Body of pancreas (tissue), 4 donors: ENCODE measurements around the gene CAPSL.

Experiments used
- POLR2A ChIP-seq, 3 donors: fragments of 450-650 bp; IDR thresholded peaks; one replicate each; pipeline ENCODE4 v1.6.1; 2016; ENCODE audit warnings: antibody characterized with exemption in 3 of 3, mild to moderate bottlenecking in 2 of 3
- TF ChIP-seq, protein P1 (sequence below), 7 experiments: fragments of 450-650 bp in 4 of 7; fragments of 200-600 bp in 3 of 7; sonication (generic) in 3 of 7; IDR thresholded peaks; one replicate each; pipeline ENCODE4 v1.5.1; 2016 to 2019; ENCODE audit warnings: antibody characterized with exemption in 7 of 7

DNA sequence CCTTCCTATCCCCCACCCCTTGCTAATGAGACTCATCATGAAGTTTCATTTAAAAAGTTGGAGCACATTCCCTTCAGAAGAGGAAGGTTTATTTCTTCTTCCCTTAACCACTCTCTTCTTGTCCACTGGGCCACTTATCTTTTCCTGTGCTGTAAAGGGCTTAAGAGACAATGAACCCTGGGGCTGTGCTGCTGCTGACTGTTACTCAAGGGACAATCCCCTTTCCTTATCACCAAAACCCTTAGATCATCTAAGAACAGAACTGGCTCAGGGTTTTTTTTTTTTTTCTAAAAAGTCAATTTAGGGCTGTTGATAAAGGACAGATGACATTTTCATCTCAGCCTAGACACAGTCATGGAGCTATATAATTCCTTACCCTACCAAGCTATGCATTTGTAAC, 29.6 kb downstream of the CAPSL start:
- TF ChIP-seq, protein P1, sequence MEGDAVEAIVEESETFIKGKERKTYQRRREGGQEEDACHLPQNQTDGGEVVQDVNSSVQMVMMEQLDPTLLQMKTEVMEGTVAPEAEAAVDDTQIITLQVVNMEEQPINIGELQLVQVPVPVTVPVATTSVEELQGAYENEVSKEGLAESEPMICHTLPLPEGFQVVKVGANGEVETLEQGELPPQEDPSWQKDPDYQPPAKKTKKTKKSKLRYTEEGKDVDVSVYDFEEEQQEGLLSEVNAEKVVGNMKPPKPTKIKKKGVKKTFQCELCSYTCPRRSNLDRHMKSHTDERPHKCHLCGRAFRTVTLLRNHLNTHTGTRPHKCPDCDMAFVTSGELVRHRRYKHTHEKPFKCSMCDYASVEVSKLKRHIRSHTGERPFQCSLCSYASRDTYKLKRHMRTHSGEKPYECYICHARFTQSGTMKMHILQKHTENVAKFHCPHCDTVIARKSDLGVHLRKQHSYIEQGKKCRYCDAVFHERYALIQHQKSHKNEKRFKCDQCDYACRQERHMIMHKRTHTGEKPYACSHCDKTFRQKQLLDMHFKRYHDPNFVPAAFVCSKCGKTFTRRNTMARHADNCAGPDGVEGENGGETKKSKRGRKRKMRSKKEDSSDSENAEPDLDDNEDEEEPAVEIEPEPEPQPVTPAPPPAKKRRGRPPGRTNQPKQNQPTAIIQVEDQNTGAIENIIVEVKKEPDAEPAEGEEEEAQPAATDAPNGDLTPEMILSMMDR (IDR thresholded peaks at IDR 0.05), result no peak
- no peak for TF ChIP-seq POLR2A (IDR thresholded peaks at IDR 0.05)
